HG02571 (cell line): ENCODE measurements around the gene ZNF25.
"Not testable (repeated sequence)": the region's sequence is repeated elsewhere in the genome, so short reads cannot be mapped to it uniquely, and the experiment has no call there.

ENCODE experiments used
- ATAC-seq: cut with Tn5 transposase; IDR thresholded peaks from one replicate; pipeline ENCODE4 v1.9.1; 2021; ENCODE audit warnings: mild to moderate bottlenecking, moderate library complexity; ENCODE audit not compliant: unreplicated experiment

Gene ZNF25

GRCh38 chr10:37948210-37948609, 28.2 kb downstream of the ZNF25 start:
- no peak for ATAC-seq

- no peak for ATAC-seq
These were observed 28.9 kb downstream of the ZNF25 start for GRCh38 chr10:37947526-37947925.

DNA sequence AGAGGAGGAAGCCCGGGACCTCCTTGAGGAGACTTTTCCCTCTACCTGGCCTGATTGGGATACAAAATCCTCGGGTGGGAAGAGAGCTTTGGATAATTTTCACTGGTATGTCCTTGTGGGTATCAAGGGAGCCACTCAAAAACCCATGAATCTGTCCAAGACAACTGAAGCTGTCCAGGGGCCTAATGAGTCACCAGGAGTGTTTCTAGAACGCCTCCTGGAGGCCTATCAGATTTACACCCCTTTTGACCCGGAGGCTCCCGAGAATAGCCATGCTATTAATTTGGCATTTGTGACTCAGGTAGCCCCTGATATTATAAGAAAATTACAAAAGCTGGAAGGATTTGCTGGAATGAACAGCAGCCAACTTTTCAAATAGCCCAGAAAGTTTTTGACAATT, 38.6 kb downstream of the ZNF25 start:
- ATAC-seq: no peak

DNA sequence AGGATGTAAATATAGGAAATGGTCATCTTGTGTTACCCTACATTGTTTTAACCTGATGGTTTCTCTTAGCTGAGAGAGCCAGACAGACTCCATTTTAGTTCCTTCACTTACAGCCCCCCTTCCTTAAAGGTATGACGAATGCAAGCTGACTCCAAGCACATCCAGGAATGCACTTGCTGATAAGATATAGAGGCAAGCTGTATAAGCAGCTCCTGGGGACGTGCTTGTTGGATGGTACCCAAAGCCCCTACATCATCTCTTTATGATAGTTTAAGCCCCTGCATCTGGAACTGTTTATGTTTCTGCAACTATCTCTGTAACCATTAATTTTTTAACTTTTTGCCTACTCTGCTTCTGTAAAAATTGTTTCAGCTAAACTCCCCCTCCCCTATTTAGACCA, 41.7 kb downstream of the ZNF25 start:
- no peak for ATAC-seq

DNA sequence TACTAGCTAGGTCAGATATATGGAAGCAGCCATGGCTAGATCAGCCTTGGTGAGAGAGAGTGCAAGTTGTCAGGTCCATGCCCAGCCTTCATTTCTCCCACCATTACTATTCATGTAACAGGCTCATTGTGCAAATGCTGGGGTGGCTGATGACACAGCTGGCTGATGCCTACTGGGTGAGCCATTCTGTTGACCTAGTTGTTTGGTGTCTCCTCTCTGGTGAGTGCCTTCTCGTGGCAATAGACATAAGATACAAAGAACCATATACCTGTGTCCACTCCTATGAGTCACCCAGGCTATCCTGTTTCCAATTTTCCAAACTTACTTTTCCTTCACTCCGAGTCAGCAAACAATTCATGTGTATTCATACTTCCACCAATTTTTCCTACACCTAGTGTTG, 46.0 kb downstream of the ZNF25 start:
- no peak for ATAC-seq

DNA sequence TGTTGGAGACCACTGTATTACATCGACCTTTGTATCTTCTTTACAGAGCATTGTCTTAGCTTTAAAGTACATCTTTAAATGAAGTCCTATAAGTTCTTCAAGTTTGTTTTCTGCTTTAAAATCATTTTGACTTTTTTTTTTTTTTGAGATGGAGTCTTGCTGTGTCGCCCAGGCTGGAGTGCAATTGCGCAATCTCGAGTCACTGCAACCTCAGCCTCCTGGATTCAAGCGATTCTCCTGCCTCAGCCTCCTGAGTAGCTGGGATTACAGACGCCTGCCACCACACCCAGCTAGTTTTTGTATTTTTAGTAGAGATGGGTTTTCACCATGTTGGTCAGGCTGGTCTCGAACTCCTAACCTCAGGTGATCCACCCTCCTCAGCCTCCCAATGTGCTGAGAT, 68.3 kb downstream of the ZNF25 start:
- not testable (repeated sequence) for ATAC-seq

- ATAC-seq: no peak
These were observed 70.1 kb downstream of the ZNF25 start for GRCh38 chr10:37906382-37906781.
